Activated T-helper 9 cell treated with anti-CD3 and anti-CD28 coated beads, Interleukin-2, amount 50 U/mL, for 16 hours (primary cell): ENCODE data around the gene MYO5C.
"Not testable (repeated sequence)": the region's sequence is repeated elsewhere in the genome, so short reads cannot be mapped to it uniquely, and the experiment has no call there.

Experiments
- DNase-seq: peaks from one replicate; pipeline ENCODE4 v3.0.0-alpha.2; 2020; ENCODE audit warnings: low read depth

MYO5C gene

GRCh38 chr15:52204657-52205056 is 90.9 kb downstream of the MYO5C start:
- no peak for DNase-seq

- no peak for DNase-seq
Observed at GRCh38 chr15:52200831-52201365, 94.7 kb downstream of the MYO5C start.

- no peak for DNase-seq
Observed at GRCh38 chr15:52199271-52199670, 96.3 kb downstream of the MYO5C start.

- DNase-seq, result no peak
Observed at GRCh38 chr15:52196891-52197290, 98.7 kb downstream of the MYO5C start.

GRCh38 chr15:52193791-52194190 is 101.8 kb downstream of the MYO5C start:
- DNase-seq, result no peak

GRCh38 chr15:52193321-52193720 is 102.3 kb downstream of the MYO5C start:
- DNase-seq, result no peak

- DNase-seq, result no peak
Observed at GRCh38 chr15:52191207-52191606, 104.4 kb downstream of the MYO5C start, which contains the start of gene GNB5. Gene GNB5 (minus strand): TSS chr15:52191392. CDS start chr15:52184676, 6,716 bp downstream.

- DNase-seq, result no peak
Observed at GRCh38 chr15:52186651-52187486, 108.7 kb downstream of the MYO5C start.

GRCh38 chr15:52185151-52185561 is 110.4 kb downstream of the MYO5C start:
- no peak for DNase-seq

- DNase-seq, result no peak
Observed at GRCh38 chr15:52184721-52185120, 110.9 kb downstream of the MYO5C start.

- DNase-seq, result no peak
Observed at GRCh38 chr15:52183562-52184173, 111.9 kb downstream of the MYO5C start.

GRCh38 chr15:52181938-52182780 is 113.4 kb downstream of the MYO5C start:
- DNase-seq, result no peak

- DNase-seq, result no peak
Observed at GRCh38 chr15:52180851-52181450, 114.7 kb downstream of the MYO5C start.

- DNase-seq, result peak; percentile 3
Observed at GRCh38 chr15:52180196-52180835, 115.3 kb downstream of the MYO5C start.

- DNase-seq, result peak; percentile 79
Observed at GRCh38 chr15:52179278-52180195, 116.1 kb downstream of the MYO5C start.

GRCh38 chr15:52178765-52179164 is 116.8 kb downstream of the MYO5C start:
- no peak for DNase-seq

GRCh38 chr15:52172869-52173268 is 122.7 kb downstream of the MYO5C start:
- DNase-seq, result no peak

GRCh38 chr15:52171807-52172206 is 123.8 kb downstream of the MYO5C start:
- no peak for DNase-seq

GRCh38 chr15:52171386-52171785 is 124.2 kb downstream of the MYO5C start:
- DNase-seq, result no peak

- not testable (repeated sequence) for DNase-seq
Observed at GRCh38 chr15:52170199-52170598, 125.4 kb downstream of the MYO5C start.
